ENCODE results near the gene SIVA1. TPM values are rescaled to one million over a fixed set of nuclear protein-coding genes. Genes with fewer than 3 reads are reported as not detected.

Gene SIVA1
- total and polyA plus RNA-seq, 2 of the 8 experiments (the other 6 are each of a cell fraction or from before 2014, with no cell fraction given) = 123 to 589 TPM

DNA sequence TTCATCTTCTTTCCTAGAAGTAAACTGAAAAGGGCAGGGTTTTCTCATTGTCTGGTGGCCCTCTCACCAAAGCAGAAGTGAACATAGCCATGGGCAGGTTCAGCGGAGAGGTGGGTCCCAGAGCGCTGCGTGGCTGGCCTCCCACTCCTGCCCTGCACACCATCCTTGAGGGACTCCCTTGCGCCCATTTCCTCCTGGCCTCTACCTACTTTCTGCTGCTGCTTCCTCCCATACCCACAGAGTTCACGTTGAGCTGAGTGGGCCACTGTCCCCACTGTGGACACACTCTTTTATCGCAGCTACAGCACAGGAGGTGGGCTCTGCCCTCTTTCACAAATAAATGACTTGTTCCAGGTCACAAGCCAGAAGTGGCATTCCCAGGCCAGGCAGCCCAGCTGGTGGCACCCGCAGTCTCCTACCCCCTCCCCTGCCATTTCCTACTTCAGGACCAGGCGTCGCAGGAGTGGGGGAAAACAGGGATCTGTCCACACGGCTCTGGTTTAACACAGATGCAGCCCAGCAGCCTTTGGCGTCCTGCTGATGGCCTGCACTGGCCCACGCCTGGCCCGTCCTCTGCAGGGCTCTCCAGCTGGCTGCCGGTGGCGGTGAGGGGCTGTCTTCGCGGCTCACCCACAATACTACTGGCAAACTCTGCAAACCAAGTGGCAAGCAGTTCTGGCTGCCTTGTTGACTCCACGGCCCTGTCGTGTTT lies 4.9 kb downstream of the SIVA1 start:
- H3K4ac ChIP-seq (replicated peaks; ENCODE audit: insufficient read length, low read depth, low read length) = no peak overlapping the region
- no peak overlapping the region for H2BK120ac ChIP-seq (replicated peaks; ENCODE audit: low read depth, low read length)
- peaks cover 8 to 29% (median 23%) of the 10 kb centered on the region in 4 experiments; a peak in 7 of 8 replicates for H3K36me3 ChIP-seq (ENCODE audit: control insufficient read depth in 2 of 4, insufficient read depth in 4 of 4, low read length in 3 of 4)
- H3K23ac ChIP-seq (ENCODE audit: insufficient read length) = no peak overlapping the region
- H3K14ac ChIP-seq (ENCODE audit: insufficient read length) = no peak overlapping the region
- H4K8ac ChIP-seq (ENCODE audit: extremely low read depth, insufficient read depth, low read length) = no peak overlapping the region
- H2AK5ac ChIP-seq (ENCODE audit: low read depth, low read length) = no peak overlapping the region
- H2BK5ac ChIP-seq (ENCODE audit: low read depth, low read length) = no peak overlapping the region
- H3K23me2 ChIP-seq (ENCODE audit: low read depth, low read length) = peaks cover 5% of the 10 kb centered on the region; the same call in 1 of the 2 replicates
- H3K79me1 ChIP-seq (ENCODE audit: low read depth, low read length) = peaks cover 38% of the 10 kb centered on the region
- FAIRE-seq (no peak), DNase-seq (ENCODE audit: low read depth in 1 of 2, low spot score in 2 of 2) (no peak)
- no peaks in the 10 kb centered on the region for H3K9me3 ChIP-seq (ENCODE audit: insufficient read depth in 2 of 2, low read depth in 1 of 2, low read length in 1 of 2)
- H3K56ac ChIP-seq (replicated peaks; ENCODE audit: insufficient read length, low read depth, low read length) = no peak overlapping the region
- H2BK20ac ChIP-seq (ENCODE audit: low read length) = no peak overlapping the region
- WGBS, 2 experiments (ENCODE audit: extremely low coverage in 1 of 2, insufficient coverage in 1 of 2, insufficient read length in 1 of 2, insufficient replicate concordance in 2 of 2, low coverage in 1 of 2, low lambda C conversion rate in 2 of 2, missing lambda C conversion rate in 1 of 2) = 91% methylated on average over 19 of the region's 19 CpGs; no CpG with 5 or more reads in 1 of the 2 experiments
- CTCF ChIA-PET (ENCODE audit: partially characterized antibody) = interaction anchor here (0.6 to 1.4 kb wide), 5 partner anchors 11 to 138 kb away, joined by 3 to 9 read pairs (median 4); partner anchors contain the start of gene ADSS1
- no peak overlapping the region for H2AFZ ChIP-seq (ENCODE audit: low read length)
- no peak overlapping the region for H2BK12ac ChIP-seq (ENCODE audit: low read depth, low read length)
- no peaks in the 10 kb centered on the region for H3K27me3 ChIP-seq (replicated peaks in 1 of 4; ENCODE audit: control insufficient read depth in 3 of 4, extremely low read depth in 1 of 4, insufficient read depth in 3 of 4, low read length in 3 of 4)
- no peak overlapping the region for H3K9ac ChIP-seq (replicated peaks in 1 of 4; ENCODE audit: extremely low read depth in 1 of 4, low read depth in 3 of 4, low read length in 3 of 4)
- H4K5ac ChIP-seq (ENCODE audit: insufficient read length, low read depth, low read length) = no peak overlapping the region
- peaks cover 10 to 51% of the 10 kb centered on the region in 2 experiments; a peak in 3 of 4 replicates for H3K79me2 ChIP-seq (ENCODE audit: control insufficient read depth in 1 of 2, insufficient read depth in 2 of 2, low read length in 2 of 2)
- no peak overlapping the region for H2BK15ac ChIP-seq (ENCODE audit: low read length)
- no peak overlapping the region for H3K27ac ChIP-seq (ENCODE audit: low read depth, low read length)
- peaks cover 0 to 14% (median 5%) of the 10 kb centered on the region in 4 experiments; a peak in 6 of 7 replicates for H3K4me1 ChIP-seq (replicated peaks in 1 of 4; ENCODE audit: control insufficient read depth in 3 of 4, insufficient read depth in 4 of 4, low read length in 3 of 4)
- H3K4me3 ChIP-seq (ENCODE audit: extremely low read depth in 1 of 4, insufficient read depth in 2 of 4, low read depth in 3 of 4, low read length in 4 of 4) = no peak overlapping the region
- H4K91ac ChIP-seq (replicated peaks; ENCODE audit: insufficient read length, low read length) = no peak overlapping the region
- no peak overlapping the region for H3K18ac ChIP-seq (ENCODE audit: extremely low read depth, low read length)
- peaks cover 30 to 63% of the 10 kb centered on the region in 2 experiments for H4K20me1 ChIP-seq (replicated peaks in 1 of 2; ENCODE audit: control insufficient read depth in 1 of 2, insufficient read depth in 2 of 2, low read length in 2 of 2)
- POLR2A ChIA-PET (ENCODE audit: partially characterized antibody) = interaction anchor here (2.4 kb wide), 1 partner anchor 9 kb away, joined by 11 read pairs; no protein-coding TSS in a partner anchor
- no peak overlapping the region for H3K4me2 ChIP-seq (ENCODE audit: insufficient read depth in 1 of 2, low read depth in 2 of 2, low read length in 2 of 2)
- TF ChIP-seq, protein P1, sequence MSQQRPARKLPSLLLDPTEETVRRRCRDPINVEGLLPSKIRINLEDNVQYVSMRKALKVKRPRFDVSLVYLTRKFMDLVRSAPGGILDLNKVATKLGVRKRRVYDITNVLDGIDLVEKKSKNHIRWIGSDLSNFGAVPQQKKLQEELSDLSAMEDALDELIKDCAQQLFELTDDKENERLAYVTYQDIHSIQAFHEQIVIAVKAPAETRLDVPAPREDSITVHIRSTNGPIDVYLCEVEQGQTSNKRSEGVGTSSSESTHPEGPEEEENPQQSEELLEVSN (IDR thresholded peaks at IDR 0.05) = no peak
- TF ChIP-seq SP4 (IDR thresholded peaks at IDR 0.05; ENCODE audit: low read length) = no peak
- TF ChIP-seq RFX5 (IDR thresholded peaks at IDR 0.05; ENCODE audit: borderline replicate concordance, low read depth, low read length) = no peak
- TF ChIP-seq FOSL1 (IDR thresholded peaks at IDR 0.05; ENCODE audit: insufficient read depth, low read depth, low read length) = no peak
- TF ChIP-seq TBP (IDR thresholded peaks at IDR 0.05; ENCODE audit: low read depth, low read length) = no peak
- TF ChIP-seq, protein P2, sequence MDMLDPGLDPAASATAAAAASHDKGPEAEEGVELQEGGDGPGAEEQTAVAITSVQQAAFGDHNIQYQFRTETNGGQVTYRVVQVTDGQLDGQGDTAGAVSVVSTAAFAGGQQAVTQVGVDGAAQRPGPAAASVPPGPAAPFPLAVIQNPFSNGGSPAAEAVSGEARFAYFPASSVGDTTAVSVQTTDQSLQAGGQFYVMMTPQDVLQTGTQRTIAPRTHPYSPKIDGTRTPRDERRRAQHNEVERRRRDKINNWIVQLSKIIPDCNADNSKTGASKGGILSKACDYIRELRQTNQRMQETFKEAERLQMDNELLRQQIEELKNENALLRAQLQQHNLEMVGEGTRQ (IDR thresholded peaks at IDR 0.05; ENCODE audit: low read length) = no peak
